K562 (cell line): Measurements from ENCODE around the gene NRCAM. TPM values are rescaled to one million over a fixed set of nuclear protein-coding genes. Genes with fewer than 3 reads are reported as not detected.

Experiments used
- ATF2 ChIP-seq: sonication (generic); formaldehyde crosslinking; IDR thresholded peaks from 2 replicates; pipeline ENCODE4 v1.8.1; 2022; ENCODE audit warnings: missing genetic modification reagents
- CCAR2 ChIP-seq: fragments of 200-400 bp; formaldehyde crosslinking; IDR thresholded peaks from 2 replicates; pipeline ENCODE4 v1.6.1; 2017; ENCODE audit warnings: mild to moderate bottlenecking, low read depth, low read length
- CHCHD3 ChIP-seq: fragments of 250-450 bp; sonication (Bioruptor Pico); IDR thresholded peaks from 2 replicates; pipeline ENCODE4 v2.1.2; 2022; ENCODE audit warnings: mild to moderate bottlenecking
- DDX20 ChIP-seq: fragments of 450-650 bp; IDR thresholded peaks from 2 replicates; pipeline ENCODE4 v1.6.1; 2016; ENCODE audit warnings: missing genetic modification characterization, low read depth, mild to moderate bottlenecking, missing compliant biosample characterization, moderate library complexity
- DMBX1 ChIP-seq: fragments of 250-450 bp; sonication (Bioruptor Pico); IDR thresholded peaks from 2 replicates; pipeline ENCODE4 v1.8.0; 2022; ENCODE audit warnings: inconsistent platforms, mild to moderate bottlenecking, moderate library complexity, borderline replicate concordance
- E2F5 ChIP-seq: sonication (generic); formaldehyde crosslinking; IDR thresholded peaks from 2 replicates; pipeline ENCODE4 v1.8.0; 2022; ENCODE audit warnings: mild to moderate bottlenecking, missing genetic modification reagents
- GATAD2A ChIP-seq: fragments of 450-650 bp; IDR thresholded peaks from 2 replicates; pipeline ENCODE4 v1.6.1; 2017
- GTF2E2 ChIP-seq: fragments of 200-800 bp; sonication (Bioruptor generic); IDR thresholded peaks from 2 replicates; pipeline ENCODE4 v1.6.1; 2016; ENCODE audit warnings: missing genetic modification characterization, missing compliant biosample characterization
- MED1 ChIP-seq: sonication (generic); formaldehyde crosslinking; IDR thresholded peaks from 2 replicates; pipeline ENCODE4 v1.8.1; 2023; ENCODE audit warnings: missing genetic modification reagents, borderline replicate concordance
- PHF8 ChIP-seq: fragments of 200-600 bp; sonication (generic); IDR thresholded peaks from 2 replicates; pipeline ENCODE4 v1.6.1; 2012; ENCODE audit warnings: mixed run types, mild to moderate bottlenecking, inconsistent platforms, low read length, moderate library complexity, borderline replicate concordance
- POLR2B ChIP-seq: fragments of 450-650 bp; IDR thresholded peaks from 2 replicates; pipeline ENCODE4 v1.6.1; 2018; ENCODE audit warnings: low read depth; ENCODE audit not compliant: partially characterized antibody
- POU5F1 ChIP-seq: fragments of 150-350 bp; IDR thresholded peaks from 2 replicates; pipeline ENCODE4 v1.6.1; 2014; ENCODE audit warnings: borderline replicate concordance, low read length, low read depth, mild to moderate bottlenecking; ENCODE audit not compliant: partially characterized antibody
- PYGO2 ChIP-seq: fragments of 450-650 bp; IDR thresholded peaks from 2 replicates; pipeline ENCODE4 v1.6.1; 2016; ENCODE audit warnings: mild to moderate bottlenecking, missing genetic modification characterization, moderate library complexity, missing compliant biosample characterization
- RERE ChIP-seq: sonication (generic); formaldehyde crosslinking; IDR thresholded peaks from 2 replicates; pipeline ENCODE4 v1.8.0; 2023; ENCODE audit warnings: missing genetic modification reagents, mild to moderate bottlenecking, borderline replicate concordance
- SIRT6 ChIP-seq: IDR thresholded peaks from one replicate; pipeline ENCODE4 v1.6.1; 2012; ENCODE audit warnings: low read depth, mild to moderate bottlenecking, control low read depth, inconsistent platforms, low read length, moderate library complexity
- SMAD1 ChIP-seq: fragments of 150-350 bp; IDR thresholded peaks from 2 replicates; pipeline ENCODE4 v1.6.1; 2014; ENCODE audit warnings: low read length, low read depth; ENCODE audit not compliant: partially characterized antibody
- TAF9B ChIP-seq: fragments of 450-650 bp; IDR thresholded peaks from 2 replicates; pipeline ENCODE4 v1.6.1; 2018; ENCODE audit warnings: mild to moderate bottlenecking; ENCODE audit not compliant: partially characterized antibody
- U2AF2 ChIP-seq: fragments of 200-400 bp; formaldehyde crosslinking; optimal IDR thresholded peaks from 2 replicates; pipeline ENCODE3; 2017; ENCODE audit warnings: low read depth, mild to moderate bottlenecking, low read length
- XRCC3 ChIP-seq: fragments of 450-650 bp; IDR thresholded peaks from 2 replicates; pipeline ENCODE4 v1.6.1; 2017; ENCODE audit warnings: mild to moderate bottlenecking, moderate library complexity
- ZC3H4 ChIP-seq: sonication (generic); formaldehyde crosslinking; IDR thresholded peaks from 2 replicates; pipeline ENCODE4 v1.9.0; 2021; ENCODE audit warnings: missing genetic modification reagents, borderline replicate concordance
- ZFX ChIP-seq: sonication (generic); formaldehyde crosslinking; IDR thresholded peaks from 2 replicates; pipeline ENCODE4 v1.8.0; 2022; ENCODE audit warnings: mild to moderate bottlenecking, missing genetic modification reagents, moderate library complexity
- ZNF165 ChIP-seq: fragments of 250-450 bp; sonication (Bioruptor Pico); IDR thresholded peaks from 2 replicates; pipeline ENCODE4 v1.4.0; 2020; ENCODE audit warnings: borderline replicate concordance
- polyA plus RNA-seq, 8 experiments: library from polyadenylated mRNA; depleted of rRNA in 4 of 8; stranded (reverse) in 5 of 8; unstranded in 3 of 8; fragments of >200 nt; fragmentation: Nextera tagmentation in 2 of 8; fragmentation: Illumina TruSeq in 1 of 8; extraction: Ambion mirVana in 2 of 8; extraction: Trizol in 1 of 8; gene quantifications; 2 replicates each; pipeline versions ENCODE4 v1.2.1 to v1.2.3, GENCODE V29; 2011 to 2014; ENCODE audit warnings: inconsistent platforms in 1 of 8, missing spikeins in 1 of 8
- total RNA-seq, 7 experiments: library from RNA; depleted of rRNA in 6 of 7; stranded (reverse); fragments of >200 nt in 6 of 7; fragmentation: Illumina TruSeq in 2 of 7; extraction: Trizol in 2 of 7; gene quantifications; 2 replicates each; pipeline versions ENCODE4 v1.2.1 to v1.2.3, GENCODE V29; 2011 to 2021; ENCODE audit warnings: low replicate concordance in 1 of 7

Gene NRCAM
- total and polyA plus RNA-seq, 9 of the 15 experiments (the other 6 are each of a cell fraction or from before 2014, with no cell fraction given), result 0.03 to 0.54 (median 0.12) TPM; not detected in 1

- TF ChIP-seq RERE (no peak), XRCC3 (no peak), POU5F1 (no peak), CCAR2 (no peak), POLR2B (no peak), CHCHD3 (CRISPR knock-in tag) (no peak), PYGO2 (tag) (no peak), ZNF165 (CRISPR knock-in tag) (no peak), MED1 (CRISPR knock-in tag) (no peak), ZC3H4 (no peak), SMAD1 (no peak), GATAD2A (no peak), ZFX (CRISPR knock-in tag) (peak; percentile 57), SIRT6 (no peak), U2AF2 (no peak), DDX20 (tag) (no peak), E2F5 (CRISPR knock-in tag) (no peak), ATF2 (CRISPR knock-in tag) (no peak), PHF8 (no peak), DMBX1 (CRISPR knock-in tag) (no peak; the same call in 1 of the 2 replicates), TAF9B (peak; percentile 50), GTF2E2 (no peak)
These were observed 352.5 kb downstream of the NRCAM start (continued) for GRCh38 chr7:108103558-108104298.
